Thoracic aorta (tissue), 2 donors: ENCODE measurements around the gene CELF1. TPM values are rescaled to one million over a fixed set of nuclear protein-coding genes. Genes with fewer than 3 reads are reported as not detected.

Experiments
- ATAC-seq: fragments of 150-250 bp; one replicate; pipeline ENCODE4 v1.8.0; 2017; ENCODE audit warnings: low read depth; ENCODE audit not compliant: insufficient number of reproducible peaks, low FRiP score
- DNase-seq: peaks from one replicate; pipeline ENCODE4 v3.0.0-alpha.2; 2020; ENCODE audit warnings: low spot score
- H3K27ac ChIP-seq, 2 donors: fragments of 200-600 bp; sonication (generic); 1 replicate in 1 of 2; 2 replicates in 1 of 2; pipeline ENCODE4 v1.5.1; 2016; ENCODE audit warnings: mild to moderate bottlenecking in 2 of 2, moderate library complexity in 2 of 2
- H3K27me3 ChIP-seq: fragments of 200-600 bp; sonication (generic); replicated peaks from 2 replicates; pipeline ENCODE4 v1.6.0; 2016; ENCODE audit warnings: mild to moderate bottlenecking; ENCODE audit not compliant: insufficient read depth
- H3K36me3 ChIP-seq: fragments of 200-600 bp; sonication (generic); one replicate; pipeline ENCODE4 v1.5.1; 2016
- H3K4me1 ChIP-seq, 2 donors: fragments of 200-600 bp; sonication (generic); 1 replicate in 1 of 2; 2 replicates in 1 of 2; pipeline versions ENCODE4 v1.5.1 to v1.6.0; 2016; ENCODE audit warnings: low read depth in 2 of 2, mild to moderate bottlenecking in 1 of 2; ENCODE audit not compliant: control insufficient read depth in 1 of 2
- H3K4me3 ChIP-seq: fragments of 200-600 bp; sonication (generic); 2 replicates; pipeline ENCODE4 v1.5.1; 2016; ENCODE audit warnings: mild to moderate bottlenecking
- H3K9me3 ChIP-seq: fragments of 200-600 bp; sonication (generic); 2 replicates; pipeline ENCODE4 v1.5.1; 2016
- total RNA-seq, 2 donors: library from RNA; depleted of rRNA; stranded (reverse); fragments of >200 nt; gene quantifications; one replicate each; pipeline versions ENCODE4 v1.1.0 to v1.2.3, GENCODE V29; 2016
- TF ChIP-seq, protein P1 (sequence below): fragments of 200-600 bp; sonication (generic); IDR thresholded peaks from one replicate; pipeline ENCODE4 v1.5.1; 2019; ENCODE audit warnings: antibody characterized with exemption

Gene CELF1
- total RNA-seq, 2 donors from 2014 or later = 112 to 114 TPM

- no peak overlapping the region for H3K4me3 ChIP-seq
- H3K36me3 ChIP-seq = peaks cover 44% of the 10 kb centered on the region
- no peak for ATAC-seq
- no peaks in the 10 kb centered on the region for H3K4me1 ChIP-seq
- no peaks in the 10 kb centered on the region for H3K9me3 ChIP-seq
- no peaks in the 10 kb centered on the region for H3K27me3 ChIP-seq
- DNase-seq = no peak
- TF ChIP-seq, protein P1, sequence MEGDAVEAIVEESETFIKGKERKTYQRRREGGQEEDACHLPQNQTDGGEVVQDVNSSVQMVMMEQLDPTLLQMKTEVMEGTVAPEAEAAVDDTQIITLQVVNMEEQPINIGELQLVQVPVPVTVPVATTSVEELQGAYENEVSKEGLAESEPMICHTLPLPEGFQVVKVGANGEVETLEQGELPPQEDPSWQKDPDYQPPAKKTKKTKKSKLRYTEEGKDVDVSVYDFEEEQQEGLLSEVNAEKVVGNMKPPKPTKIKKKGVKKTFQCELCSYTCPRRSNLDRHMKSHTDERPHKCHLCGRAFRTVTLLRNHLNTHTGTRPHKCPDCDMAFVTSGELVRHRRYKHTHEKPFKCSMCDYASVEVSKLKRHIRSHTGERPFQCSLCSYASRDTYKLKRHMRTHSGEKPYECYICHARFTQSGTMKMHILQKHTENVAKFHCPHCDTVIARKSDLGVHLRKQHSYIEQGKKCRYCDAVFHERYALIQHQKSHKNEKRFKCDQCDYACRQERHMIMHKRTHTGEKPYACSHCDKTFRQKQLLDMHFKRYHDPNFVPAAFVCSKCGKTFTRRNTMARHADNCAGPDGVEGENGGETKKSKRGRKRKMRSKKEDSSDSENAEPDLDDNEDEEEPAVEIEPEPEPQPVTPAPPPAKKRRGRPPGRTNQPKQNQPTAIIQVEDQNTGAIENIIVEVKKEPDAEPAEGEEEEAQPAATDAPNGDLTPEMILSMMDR = no peak
- no peak overlapping the region for H3K27ac ChIP-seq
These were observed 65.5 kb downstream of the CELF1 start for GRCh38 chr11:47487421-47487820.

DNA sequence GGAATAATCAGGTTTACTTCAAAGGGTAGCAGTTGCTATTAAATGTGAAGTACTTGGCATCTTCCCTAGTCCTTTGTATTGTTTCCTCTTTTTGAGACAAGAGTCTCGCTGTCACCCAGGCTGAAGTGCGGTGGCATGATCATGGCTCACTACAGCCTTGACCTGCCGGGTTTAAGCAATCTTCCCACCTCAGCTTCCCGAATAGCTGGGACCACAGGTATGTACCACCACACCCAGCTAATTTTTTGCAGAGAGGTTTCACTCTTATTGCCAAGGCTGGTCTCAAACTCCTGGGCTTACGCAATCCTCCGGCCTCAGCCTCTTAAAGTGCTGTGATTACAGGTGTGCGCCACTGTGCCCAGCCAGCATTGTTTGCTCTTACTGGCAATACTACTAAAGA lies 67.8 kb downstream of the CELF1 start:
- no peak for ATAC-seq
- peaks cover 55% of the 10 kb centered on the region for H3K36me3 ChIP-seq
- no peaks in the 10 kb centered on the region for H3K27me3 ChIP-seq
- DNase-seq = no peak
- H3K9me3 ChIP-seq = no peaks in the 10 kb centered on the region
- no peak overlapping the region for H3K4me3 ChIP-seq
- TF ChIP-seq, protein P1 = no peak
- no peak overlapping the region for H3K27ac ChIP-seq
- no peaks in the 10 kb centered on the region for H3K4me1 ChIP-seq

GRCh38 chr11:47483457-47483856 lies 69.5 kb downstream of the CELF1 start:
- Histone ChIP-seq H3K27me3 (no peaks in the 10 kb centered on the region), H3K4me3 (no peak overlapping the region), H3K9me3 (no peaks in the 10 kb centered on the region), H3K4me1 (peaks cover 0 to 12% of the 10 kb centered on the region in 2 donors), H3K36me3 (peaks cover 61% of the 10 kb centered on the region), H3K27ac (no peak overlapping the region)
- no peak for DNase-seq
- TF ChIP-seq, protein P1 = no peak
- ATAC-seq = no peak

DNA sequence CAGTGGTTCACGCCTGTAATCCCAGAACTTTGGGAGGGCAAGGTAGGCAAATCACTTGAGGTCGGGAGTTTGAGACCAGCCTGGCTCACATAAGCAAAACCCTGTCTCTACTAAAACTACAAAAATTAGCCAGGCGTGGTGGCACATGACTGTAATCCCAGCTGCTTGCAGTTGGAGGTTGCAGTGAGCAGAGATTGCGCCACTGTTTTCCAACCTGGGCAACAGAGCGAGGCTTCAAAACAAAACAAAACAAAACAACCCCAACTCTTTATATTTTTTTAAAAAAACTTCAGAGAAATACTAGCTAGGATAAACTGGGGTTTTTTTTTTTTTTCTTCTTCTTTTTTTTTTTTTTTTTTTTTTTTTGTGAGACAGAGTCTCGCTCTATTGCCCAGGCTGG lies 72.2 kb downstream of the CELF1 start:
- H3K4me1 ChIP-seq = peaks cover 0 to 14% of the 10 kb centered on the region in 2 donors
- TF ChIP-seq, protein P1 = no peak
- no peak overlapping the region for H3K27ac ChIP-seq
- no peak overlapping the region for H3K4me3 ChIP-seq
- no peak for ATAC-seq
- H3K9me3 ChIP-seq = no peaks in the 10 kb centered on the region
- peaks cover 69% of the 10 kb centered on the region for H3K36me3 ChIP-seq
- no peaks in the 10 kb centered on the region for H3K27me3 ChIP-seq
- DNase-seq = no peak

DNA sequence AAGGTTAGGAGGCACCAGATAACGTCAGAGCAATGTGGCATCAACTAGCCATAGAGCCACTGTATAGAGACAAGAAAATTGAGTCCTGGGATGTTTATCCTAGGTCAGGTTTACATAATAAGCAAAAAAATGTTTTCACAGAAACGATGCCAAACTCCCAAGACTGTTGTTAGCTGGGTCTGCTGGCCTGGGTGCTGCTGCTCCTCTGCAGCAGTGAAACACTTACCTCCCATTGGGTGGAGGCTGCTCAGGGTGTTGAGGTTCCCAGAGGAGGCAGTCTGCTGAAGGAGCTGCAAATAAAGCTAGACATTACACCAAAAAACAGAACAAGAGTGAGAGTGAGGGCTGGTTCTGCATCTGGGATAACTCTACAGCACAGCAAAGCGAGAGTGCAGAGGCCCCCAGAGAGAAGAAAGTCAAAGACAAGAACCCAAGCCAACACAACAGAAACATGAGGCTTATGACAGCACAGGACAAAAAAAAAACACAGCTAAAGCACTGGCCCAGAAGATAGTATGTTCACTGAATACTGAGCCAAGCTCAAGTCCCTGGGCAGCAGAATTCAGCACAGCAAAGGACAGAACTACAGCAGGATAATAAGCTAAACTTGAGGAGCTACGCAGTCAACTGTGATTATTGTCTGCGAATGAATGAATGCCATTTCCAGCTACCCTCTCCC lies 74.1 kb downstream of the CELF1 start:
- Histone ChIP-seq H3K27me3 (no peaks in the 10 kb centered on the region), H3K4me1 (peaks cover 0 to 14% of the 10 kb centered on the region in 2 donors), H3K4me3 (no peak overlapping the region), H3K27ac (no peak overlapping the region), H3K36me3 (peaks cover 68% of the 10 kb centered on the region), H3K9me3 (no peaks in the 10 kb centered on the region)
- DNase-seq (no peak), ATAC-seq (no peak)
- TF ChIP-seq, protein P1 = no peak
